Upper lobe of right lung (tissue), 1 donor: Measurements from ENCODE around the gene ANK3. TPM values are rescaled to one million over a fixed set of nuclear protein-coding genes. Genes with fewer than 3 reads are reported as not detected.

Experiments
- ATAC-seq: fragments of 200-7000 bp; cut with Tn5 transposase; one replicate; pipeline ENCODE4 v1.9.1; 2020; ENCODE audit warnings: mild to moderate bottlenecking, moderate library complexity
- DNase-seq: peaks from one replicate; pipeline ENCODE4 v3.0.0-alpha.2; 2020
- H3K27ac ChIP-seq: fragments of 200-600 bp; one replicate; pipeline ENCODE4 v1.8.0; 2022
- H3K27me3 ChIP-seq: fragments of 200-600 bp; one replicate; pipeline ENCODE4 v1.8.0; 2022; ENCODE audit warnings: mild to moderate bottlenecking
- H3K36me3 ChIP-seq: fragments of 200-600 bp; one replicate; pipeline ENCODE4 v1.8.0; 2022
- H3K4me1 ChIP-seq: fragments of 200-600 bp; one replicate; pipeline ENCODE4 v1.8.0; 2022
- H3K4me3 ChIP-seq: fragments of 200-600 bp; one replicate; pipeline ENCODE4 v1.8.0; 2022; ENCODE audit warnings: mild to moderate bottlenecking
- H3K9me3 ChIP-seq: fragments of 200-600 bp; one replicate; pipeline ENCODE4 v1.8.0; 2022
- intact Hi-C: fragments of 100-400 bp; cut with DNase I; formaldehyde crosslinking; loops from one replicate; pipeline ENCODE4 v1.11.0; 2022
- total RNA-seq: library from RNA; stranded (reverse); fragmentation: NEBNext Ultra II Directional; extraction: Animal tissue kit (Norgen Biotek cat#: 25700); gene quantifications from one replicate; pipeline ENCODE4 v1.2.1, GENCODE V29; 2021
- TF ChIP-seq, protein P1 (sequence below): fragments of 200-600 bp; IDR thresholded peaks from one replicate; pipeline ENCODE4 v1.8.0; 2022; ENCODE audit warnings: antibody characterized with exemption
- donor health status: DM: no; HTN: yes; CAD: no; lungs with severe emphysema.

ANK3 gene
- total RNA-seq, 1 donor from 2014 or later, result 91.1 TPM

- no peak overlapping the region for H3K27ac ChIP-seq
- no peaks in the 10 kb centered on the region for H3K36me3 ChIP-seq
- no peak for ATAC-seq
- H3K9me3 ChIP-seq, result no peaks in the 10 kb centered on the region
- TF ChIP-seq, protein P1, sequence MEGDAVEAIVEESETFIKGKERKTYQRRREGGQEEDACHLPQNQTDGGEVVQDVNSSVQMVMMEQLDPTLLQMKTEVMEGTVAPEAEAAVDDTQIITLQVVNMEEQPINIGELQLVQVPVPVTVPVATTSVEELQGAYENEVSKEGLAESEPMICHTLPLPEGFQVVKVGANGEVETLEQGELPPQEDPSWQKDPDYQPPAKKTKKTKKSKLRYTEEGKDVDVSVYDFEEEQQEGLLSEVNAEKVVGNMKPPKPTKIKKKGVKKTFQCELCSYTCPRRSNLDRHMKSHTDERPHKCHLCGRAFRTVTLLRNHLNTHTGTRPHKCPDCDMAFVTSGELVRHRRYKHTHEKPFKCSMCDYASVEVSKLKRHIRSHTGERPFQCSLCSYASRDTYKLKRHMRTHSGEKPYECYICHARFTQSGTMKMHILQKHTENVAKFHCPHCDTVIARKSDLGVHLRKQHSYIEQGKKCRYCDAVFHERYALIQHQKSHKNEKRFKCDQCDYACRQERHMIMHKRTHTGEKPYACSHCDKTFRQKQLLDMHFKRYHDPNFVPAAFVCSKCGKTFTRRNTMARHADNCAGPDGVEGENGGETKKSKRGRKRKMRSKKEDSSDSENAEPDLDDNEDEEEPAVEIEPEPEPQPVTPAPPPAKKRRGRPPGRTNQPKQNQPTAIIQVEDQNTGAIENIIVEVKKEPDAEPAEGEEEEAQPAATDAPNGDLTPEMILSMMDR, result no peak
- no peak for DNase-seq
- no peaks in the 10 kb centered on the region for H3K27me3 ChIP-seq
- no peak overlapping the region for H3K4me3 ChIP-seq
- intact Hi-C loops, result no loop called here
- no peaks in the 10 kb centered on the region for H3K4me1 ChIP-seq
Measured at GRCh38 chr10:60023155-60023877, 366.4 kb downstream of the ANK3 start.

GRCh38 chr10:60021361-60021760 lies 368.3 kb downstream of the ANK3 start:
- Histone ChIP-seq H3K27ac (no peak overlapping the region), H3K36me3 (no peaks in the 10 kb centered on the region), H3K27me3 (no peaks in the 10 kb centered on the region), H3K9me3 (no peaks in the 10 kb centered on the region), H3K4me3 (no peak overlapping the region), H3K4me1 (no peaks in the 10 kb centered on the region)
- ATAC-seq (no peak), DNase-seq (no peak)
- TF ChIP-seq, protein P1, result no peak
- intact Hi-C loops, result no loop called here

DNA sequence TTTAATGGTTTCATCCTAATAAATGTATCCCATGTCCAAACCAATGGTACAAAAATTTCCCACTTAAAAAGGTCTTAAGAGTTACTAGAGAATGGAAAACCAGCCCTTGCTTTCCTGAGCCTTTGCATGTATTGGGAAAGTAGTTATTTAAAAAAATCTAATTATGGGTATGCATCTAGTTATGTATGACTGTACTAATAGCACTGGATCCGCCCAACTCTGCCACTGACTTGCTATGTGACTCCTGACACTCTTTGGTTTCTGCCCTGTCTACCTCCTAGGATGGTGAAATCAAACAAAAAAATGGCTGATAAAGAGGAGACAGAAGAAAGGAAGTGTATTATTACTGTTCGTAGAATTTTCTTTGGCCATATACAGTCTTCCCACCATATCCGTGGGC lies 372.9 kb downstream of the ANK3 start:
- no peak for DNase-seq
- no peak overlapping the region for H3K4me3 ChIP-seq
- intact Hi-C loops, result no loop called here
- TF ChIP-seq, protein P1, result no peak
- no peaks in the 10 kb centered on the region for H3K27me3 ChIP-seq
- no peak for ATAC-seq
- H3K36me3 ChIP-seq, result no peaks in the 10 kb centered on the region
- H3K4me1 ChIP-seq, result no peaks in the 10 kb centered on the region
- H3K27ac ChIP-seq, result no peak overlapping the region
- H3K9me3 ChIP-seq, result no peaks in the 10 kb centered on the region

GRCh38 chr10:60009710-60010383 lies 379.8 kb downstream of the ANK3 start:
- Histone ChIP-seq H3K4me3 (no peak overlapping the region), H3K27me3 (no peaks in the 10 kb centered on the region), H3K9me3 (no peaks in the 10 kb centered on the region), H3K4me1 (no peaks in the 10 kb centered on the region), H3K36me3 (no peaks in the 10 kb centered on the region), H3K27ac (no peak overlapping the region)
- no peak for ATAC-seq
- TF ChIP-seq, protein P1, result no peak
- DNase-seq, result no peak
- intact Hi-C loops, result no loop called here

- H3K4me1 ChIP-seq, result no peaks in the 10 kb centered on the region
- TF ChIP-seq, protein P1, result no peak
- no peak overlapping the region for H3K4me3 ChIP-seq
- H3K9me3 ChIP-seq, result no peaks in the 10 kb centered on the region
- no peaks in the 10 kb centered on the region for H3K27me3 ChIP-seq
- ATAC-seq, result no peak
- no peaks in the 10 kb centered on the region for H3K36me3 ChIP-seq
- H3K27ac ChIP-seq, result no peak overlapping the region
- intact Hi-C loops, result no loop called here
- no peak for DNase-seq
Measured at GRCh38 chr10:60009276-60009675, 380.4 kb downstream of the ANK3 start.
